ENCODE results near the gene LZTS2.

GRCh38 chr10:100980711-100981110, 18.9 kb upstream of the LZTS2 start:
- TF ChIP-seq JUND (IDR thresholded peaks at IDR 0.05) (no peak), RAD21 (IDR thresholded peaks at IDR 0.05; ENCODE audit: low read depth) (no peak), SRF (IDR thresholded peaks at IDR 0.05; ENCODE audit: low read depth) (no peak), POLR2AphosphoS5 (IDR thresholded peaks at IDR 0.05; ENCODE audit: low read depth, low read length) (no peak), CEBPB (IDR thresholded peaks at IDR 0.05; ENCODE audit: low read depth) (no peak), ELF1 (IDR thresholded peaks at IDR 0.05; ENCODE audit: borderline replicate concordance, low read depth) (no peak), CTCF (IDR thresholded peaks at IDR 0.05 in 2 of 3, conservative IDR thresholded peaks at IDR 0.05 in 1 of 3; ENCODE audit: borderline replicate concordance in 1 of 3, insufficient read depth in 1 of 3, low read depth in 2 of 3, low read length in 2 of 3) (no peak), EZH2 (IDR thresholded peaks at IDR 0.05) (no peak), POLR2A (IDR thresholded peaks at IDR 0.05; ENCODE audit: borderline replicate concordance, extremely low read depth, insufficient read depth, insufficient read length) (no peak), EZH2phosphoT487 (IDR thresholded peaks at IDR 0.05; ENCODE audit: borderline replicate concordance) (no peak), YY1 (IDR thresholded peaks at IDR 0.05; ENCODE audit: extremely low read depth, insufficient replicate concordance, low read depth, low read length) (no peak)
